SU-DHL-6 (cell line): ENCODE data around the gene MYH3.

Experiments used
- EZH2phosphoT487 ChIP-seq: fragments of 200-600 bp; sonication (generic), shearing (Covaris generic); conservative IDR thresholded peaks from 2 replicates; pipeline ENCODE4 v1.6.1; 2018; ENCODE audit warnings: mild to moderate bottlenecking, antibody characterized with exemption, low read length, moderate library complexity, mixed read lengths
- TF ChIP-seq, protein P1 (sequence below): fragments of 200-600 bp; sonication (generic); IDR thresholded peaks from one replicate; pipeline ENCODE4 v1.5.1; 2017; ENCODE audit warnings: antibody characterized with exemption, mild to moderate bottlenecking, low read length, moderate library complexity; ENCODE audit not compliant: insufficient read depth, poor library complexity, severe bottlenecking

DNA sequence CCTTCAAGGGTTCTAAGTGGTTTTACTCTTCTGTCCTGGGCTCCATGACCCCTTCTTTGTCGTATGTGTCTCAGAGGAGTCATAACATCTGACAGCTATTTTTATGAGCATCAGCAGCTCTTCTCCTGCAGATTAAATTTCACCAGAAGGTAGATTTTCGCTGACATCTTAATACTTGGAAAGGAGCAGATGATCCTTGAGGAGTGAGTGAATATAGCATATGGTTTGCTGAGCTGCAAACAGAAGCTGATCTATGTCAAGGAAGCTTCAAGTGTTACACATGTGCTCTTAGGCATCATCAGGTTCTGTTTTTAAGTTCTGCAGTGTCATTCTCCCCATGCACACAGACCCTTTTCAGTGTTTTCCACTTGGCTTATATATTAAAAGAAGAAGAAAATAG is 58.5 kb downstream of the MYH3 start:
- TF ChIP-seq, protein P1, sequence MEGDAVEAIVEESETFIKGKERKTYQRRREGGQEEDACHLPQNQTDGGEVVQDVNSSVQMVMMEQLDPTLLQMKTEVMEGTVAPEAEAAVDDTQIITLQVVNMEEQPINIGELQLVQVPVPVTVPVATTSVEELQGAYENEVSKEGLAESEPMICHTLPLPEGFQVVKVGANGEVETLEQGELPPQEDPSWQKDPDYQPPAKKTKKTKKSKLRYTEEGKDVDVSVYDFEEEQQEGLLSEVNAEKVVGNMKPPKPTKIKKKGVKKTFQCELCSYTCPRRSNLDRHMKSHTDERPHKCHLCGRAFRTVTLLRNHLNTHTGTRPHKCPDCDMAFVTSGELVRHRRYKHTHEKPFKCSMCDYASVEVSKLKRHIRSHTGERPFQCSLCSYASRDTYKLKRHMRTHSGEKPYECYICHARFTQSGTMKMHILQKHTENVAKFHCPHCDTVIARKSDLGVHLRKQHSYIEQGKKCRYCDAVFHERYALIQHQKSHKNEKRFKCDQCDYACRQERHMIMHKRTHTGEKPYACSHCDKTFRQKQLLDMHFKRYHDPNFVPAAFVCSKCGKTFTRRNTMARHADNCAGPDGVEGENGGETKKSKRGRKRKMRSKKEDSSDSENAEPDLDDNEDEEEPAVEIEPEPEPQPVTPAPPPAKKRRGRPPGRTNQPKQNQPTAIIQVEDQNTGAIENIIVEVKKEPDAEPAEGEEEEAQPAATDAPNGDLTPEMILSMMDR = no peak
- no peak for TF ChIP-seq EZH2phosphoT487
